GM12892 (cell line): ENCODE results near the gene MGAT3.

ENCODE experiments used
- POLR2A ChIP-seq: IDR thresholded peaks from 2 replicates; pipeline ENCODE4 v1.6.1; 2011; ENCODE audit warnings: low read depth, low read length, control low read depth
- POLR2AphosphoS5 ChIP-seq: IDR thresholded peaks from 2 replicates; pipeline ENCODE4 v1.6.1; 2011; ENCODE audit warnings: low read depth, low read length, control low read depth
- TAF1 ChIP-seq: IDR thresholded peaks from 2 replicates; pipeline ENCODE4 v1.6.1; 2011; ENCODE audit warnings: low read depth, mild to moderate bottlenecking, control low read depth, low read length, borderline replicate concordance

DNA sequence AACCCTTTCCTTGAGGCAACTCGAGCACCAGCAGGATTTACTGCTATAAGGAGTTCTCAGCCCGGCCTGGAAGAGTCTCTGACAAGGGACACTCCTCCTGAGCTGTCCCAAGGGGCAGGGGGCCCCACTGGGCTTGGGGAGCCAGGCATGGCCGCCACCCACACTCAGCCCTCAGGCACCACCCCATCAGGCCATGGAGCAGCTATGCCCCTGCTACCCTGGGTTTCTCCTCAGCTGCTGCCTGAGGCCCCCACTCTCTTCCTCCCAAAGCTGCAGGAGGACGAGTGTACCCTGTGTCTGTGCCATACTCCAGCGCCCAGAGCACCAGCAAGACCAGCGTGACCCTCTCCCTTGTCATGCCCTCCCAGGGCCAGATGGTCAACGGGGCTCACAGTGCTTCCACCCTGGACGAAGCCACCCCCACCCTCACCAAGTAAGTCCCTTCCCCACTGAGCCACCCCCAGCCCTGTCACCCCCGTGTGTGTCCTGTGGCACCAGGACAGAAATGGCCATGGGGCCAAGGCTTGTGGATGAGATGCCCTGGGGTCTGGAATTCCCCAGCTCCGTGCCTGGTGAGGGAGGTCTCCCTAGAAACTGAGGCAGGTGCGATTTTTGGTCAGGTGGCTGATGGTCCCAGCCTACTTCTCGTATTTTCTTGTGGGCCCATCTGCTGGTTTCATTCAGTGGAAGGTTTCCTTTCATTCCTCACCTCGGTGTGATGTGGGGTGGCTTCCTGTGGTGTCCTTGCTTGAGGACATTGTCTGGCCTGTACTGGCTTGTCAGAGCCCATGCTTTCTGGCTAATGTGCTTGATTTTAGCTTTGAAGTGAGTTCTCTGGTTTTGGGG lies 28.8 kb upstream of the MGAT3 start:
- TF ChIP-seq POLR2AphosphoS5 (no peak), TAF1 (no peak), POLR2A (no peak)
